ENCODE results near the gene MAMLD1. TPM values are rescaled to one million over a fixed set of nuclear protein-coding genes. Genes with fewer than 3 reads are reported as not detected.

The MAMLD1 gene
- total and polyA plus RNA-seq, 2 of the 8 experiments (the other 6 are each of a cell fraction or from before 2014, with no cell fraction given) = 0.09 to 0.26 TPM

DNA sequence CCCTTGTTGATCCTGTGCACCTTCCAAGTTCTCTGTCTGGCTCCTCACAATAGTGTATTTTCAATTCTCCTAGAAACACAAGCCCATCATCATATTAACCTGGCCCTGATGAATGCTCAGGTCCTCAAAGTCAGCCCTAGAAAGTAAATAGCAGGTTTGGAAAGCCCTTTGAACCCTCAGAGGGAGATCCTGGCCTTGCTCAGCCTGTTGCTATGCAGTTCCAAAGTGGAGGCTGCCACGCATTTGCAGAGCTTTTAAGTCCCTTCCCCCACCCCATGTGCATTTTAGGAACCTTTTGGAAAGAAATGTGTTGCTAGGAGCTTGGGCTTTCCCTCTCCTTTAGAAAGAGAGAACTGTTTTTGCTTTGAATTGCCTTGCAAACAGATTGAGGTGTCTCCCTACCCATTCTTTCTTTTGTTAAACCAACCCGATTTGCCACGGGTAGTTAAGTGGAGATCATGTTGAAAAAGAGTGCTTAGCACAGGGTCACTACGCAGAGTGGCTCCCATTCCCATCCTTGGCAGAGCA lies 12.2 kb downstream of the MAMLD1 start (continued):
- TF ChIP-seq, protein P1, sequence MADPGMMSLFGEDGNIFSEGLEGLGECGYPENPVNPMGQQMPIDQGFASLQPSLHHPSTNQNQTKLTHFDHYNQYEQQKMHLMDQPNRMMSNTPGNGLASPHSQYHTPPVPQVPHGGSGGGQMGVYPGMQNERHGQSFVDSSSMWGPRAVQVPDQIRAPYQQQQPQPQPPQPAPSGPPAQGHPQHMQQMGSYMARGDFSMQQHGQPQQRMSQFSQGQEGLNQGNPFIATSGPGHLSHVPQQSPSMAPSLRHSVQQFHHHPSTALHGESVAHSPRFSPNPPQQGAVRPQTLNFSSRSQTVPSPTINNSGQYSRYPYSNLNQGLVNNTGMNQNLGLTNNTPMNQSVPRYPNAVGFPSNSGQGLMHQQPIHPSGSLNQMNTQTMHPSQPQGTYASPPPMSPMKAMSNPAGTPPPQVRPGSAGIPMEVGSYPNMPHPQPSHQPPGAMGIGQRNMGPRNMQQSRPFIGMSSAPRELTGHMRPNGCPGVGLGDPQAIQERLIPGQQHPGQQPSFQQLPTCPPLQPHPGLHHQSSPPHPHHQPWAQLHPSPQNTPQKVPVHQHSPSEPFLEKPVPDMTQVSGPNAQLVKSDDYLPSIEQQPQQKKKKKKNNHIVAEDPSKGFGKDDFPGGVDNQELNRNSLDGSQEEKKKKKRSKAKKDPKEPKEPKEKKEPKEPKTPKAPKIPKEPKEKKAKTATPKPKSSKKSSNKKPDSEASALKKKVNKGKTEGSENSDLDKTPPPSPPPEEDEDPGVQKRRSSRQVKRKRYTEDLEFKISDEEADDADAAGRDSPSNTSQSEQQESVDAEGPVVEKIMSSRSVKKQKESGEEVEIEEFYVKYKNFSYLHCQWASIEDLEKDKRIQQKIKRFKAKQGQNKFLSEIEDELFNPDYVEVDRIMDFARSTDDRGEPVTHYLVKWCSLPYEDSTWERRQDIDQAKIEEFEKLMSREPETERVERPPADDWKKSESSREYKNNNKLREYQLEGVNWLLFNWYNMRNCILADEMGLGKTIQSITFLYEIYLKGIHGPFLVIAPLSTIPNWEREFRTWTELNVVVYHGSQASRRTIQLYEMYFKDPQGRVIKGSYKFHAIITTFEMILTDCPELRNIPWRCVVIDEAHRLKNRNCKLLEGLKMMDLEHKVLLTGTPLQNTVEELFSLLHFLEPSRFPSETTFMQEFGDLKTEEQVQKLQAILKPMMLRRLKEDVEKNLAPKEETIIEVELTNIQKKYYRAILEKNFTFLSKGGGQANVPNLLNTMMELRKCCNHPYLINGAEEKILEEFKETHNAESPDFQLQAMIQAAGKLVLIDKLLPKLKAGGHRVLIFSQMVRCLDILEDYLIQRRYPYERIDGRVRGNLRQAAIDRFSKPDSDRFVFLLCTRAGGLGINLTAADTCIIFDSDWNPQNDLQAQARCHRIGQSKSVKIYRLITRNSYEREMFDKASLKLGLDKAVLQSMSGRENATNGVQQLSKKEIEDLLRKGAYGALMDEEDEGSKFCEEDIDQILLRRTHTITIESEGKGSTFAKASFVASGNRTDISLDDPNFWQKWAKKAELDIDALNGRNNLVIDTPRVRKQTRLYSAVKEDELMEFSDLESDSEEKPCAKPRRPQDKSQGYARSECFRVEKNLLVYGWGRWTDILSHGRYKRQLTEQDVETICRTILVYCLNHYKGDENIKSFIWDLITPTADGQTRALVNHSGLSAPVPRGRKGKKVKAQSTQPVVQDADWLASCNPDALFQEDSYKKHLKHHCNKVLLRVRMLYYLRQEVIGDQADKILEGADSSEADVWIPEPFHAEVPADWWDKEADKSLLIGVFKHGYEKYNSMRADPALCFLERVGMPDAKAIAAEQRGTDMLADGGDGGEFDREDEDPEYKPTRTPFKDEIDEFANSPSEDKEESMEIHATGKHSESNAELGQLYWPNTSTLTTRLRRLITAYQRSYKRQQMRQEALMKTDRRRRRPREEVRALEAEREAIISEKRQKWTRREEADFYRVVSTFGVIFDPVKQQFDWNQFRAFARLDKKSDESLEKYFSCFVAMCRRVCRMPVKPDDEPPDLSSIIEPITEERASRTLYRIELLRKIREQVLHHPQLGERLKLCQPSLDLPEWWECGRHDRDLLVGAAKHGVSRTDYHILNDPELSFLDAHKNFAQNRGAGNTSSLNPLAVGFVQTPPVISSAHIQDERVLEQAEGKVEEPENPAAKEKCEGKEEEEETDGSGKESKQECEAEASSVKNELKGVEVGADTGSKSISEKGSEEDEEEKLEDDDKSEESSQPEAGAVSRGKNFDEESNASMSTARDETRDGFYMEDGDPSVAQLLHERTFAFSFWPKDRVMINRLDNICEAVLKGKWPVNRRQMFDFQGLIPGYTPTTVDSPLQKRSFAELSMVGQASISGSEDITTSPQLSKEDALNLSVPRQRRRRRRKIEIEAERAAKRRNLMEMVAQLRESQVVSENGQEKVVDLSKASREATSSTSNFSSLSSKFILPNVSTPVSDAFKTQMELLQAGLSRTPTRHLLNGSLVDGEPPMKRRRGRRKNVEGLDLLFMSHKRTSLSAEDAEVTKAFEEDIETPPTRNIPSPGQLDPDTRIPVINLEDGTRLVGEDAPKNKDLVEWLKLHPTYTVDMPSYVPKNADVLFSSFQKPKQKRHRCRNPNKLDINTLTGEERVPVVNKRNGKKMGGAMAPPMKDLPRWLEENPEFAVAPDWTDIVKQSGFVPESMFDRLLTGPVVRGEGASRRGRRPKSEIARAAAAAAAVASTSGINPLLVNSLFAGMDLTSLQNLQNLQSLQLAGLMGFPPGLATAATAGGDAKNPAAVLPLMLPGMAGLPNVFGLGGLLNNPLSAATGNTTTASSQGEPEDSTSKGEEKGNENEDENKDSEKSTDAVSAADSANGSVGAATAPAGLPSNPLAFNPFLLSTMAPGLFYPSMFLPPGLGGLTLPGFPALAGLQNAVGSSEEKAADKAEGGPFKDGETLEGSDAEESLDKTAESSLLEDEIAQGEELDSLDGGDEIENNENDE (IDR thresholded peaks at IDR 0.05; ENCODE audit: insufficient replicate concordance, low read length) = no peak
- TF ChIP-seq GABPA (IDR thresholded peaks at IDR 0.05; ENCODE audit: borderline replicate concordance, insufficient read depth, low read length) (no peak), CEBPB (IDR thresholded peaks at IDR 0.05; ENCODE audit: low read depth, low read length) (no peak), KDM4A (IDR thresholded peaks at IDR 0.05; ENCODE audit: low read depth, low read length, severe bottlenecking) (no peak), CREB1 (IDR thresholded peaks at IDR 0.05) (no peak)
- TF ChIP-seq, protein P2, sequence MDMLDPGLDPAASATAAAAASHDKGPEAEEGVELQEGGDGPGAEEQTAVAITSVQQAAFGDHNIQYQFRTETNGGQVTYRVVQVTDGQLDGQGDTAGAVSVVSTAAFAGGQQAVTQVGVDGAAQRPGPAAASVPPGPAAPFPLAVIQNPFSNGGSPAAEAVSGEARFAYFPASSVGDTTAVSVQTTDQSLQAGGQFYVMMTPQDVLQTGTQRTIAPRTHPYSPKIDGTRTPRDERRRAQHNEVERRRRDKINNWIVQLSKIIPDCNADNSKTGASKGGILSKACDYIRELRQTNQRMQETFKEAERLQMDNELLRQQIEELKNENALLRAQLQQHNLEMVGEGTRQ (IDR thresholded peaks at IDR 0.05; ENCODE audit: low read length) = no peak
